Activated T-helper 1 cell treated with anti-CD3 and anti-CD28 coated beads, Interleukin-12 subunit alpha, Interleukin-12 subunit beta, Interleukin-2, Interleukin-4 antibody, amounts not matched to agents 30 ng/mL and 10 ng/mL and 1 ng/mL, durations not matched to agents 14 hours and 24 hours and 36 hours (primary cell): ENCODE results near the gene ZNF317. TPM values are rescaled to one million over a fixed set of nuclear protein-coding genes. Genes with fewer than 3 reads are reported as not detected.

Source experiments
- DNase-seq: peaks from one replicate; pipeline ENCODE4 v3.0.0; 2021; ENCODE audit warnings: low spot score
- H3K27ac Mint-ChIP-seq: one replicate; pipeline ENCODE4 v1.8.0; 2021; ENCODE audit warnings: mild to moderate bottlenecking, mixed read lengths
- H3K27me3 Mint-ChIP-seq: one replicate; pipeline ENCODE4 v1.8.0; 2022; ENCODE audit warnings: mild to moderate bottlenecking, moderate library complexity, mixed read lengths; ENCODE audit not compliant: insufficient read depth
- H3K36me3 Mint-ChIP-seq: one replicate; pipeline ENCODE4 v1.8.0; 2021; ENCODE audit warnings: low read depth, mixed read lengths
- H3K4me1 Mint-ChIP-seq: one replicate; pipeline ENCODE4 v1.8.0; 2021; ENCODE audit warnings: low read depth, mixed read lengths
- H3K4me3 Mint-ChIP-seq: one replicate; pipeline ENCODE4 v1.8.0; 2021; ENCODE audit warnings: mild to moderate bottlenecking, moderate library complexity, mixed read lengths
- H3K9me3 Mint-ChIP-seq: one replicate; pipeline ENCODE4 v1.8.0; 2021; ENCODE audit warnings: mixed read lengths
- intact Hi-C: fragments of 100-400 bp; cut with micrococcal nuclease; formaldehyde crosslinking; loops from one replicate; pipeline ENCODE4 v1.15.1; 2024
- total RNA-seq: library from RNA; stranded (reverse); gene quantifications from 2 replicates; pipeline ENCODE4 v1.2.3, GENCODE V29; 2022

ZNF317 gene
- total RNA-seq, 1 donor from 2014 or later, result 53.3 TPM

DNA sequence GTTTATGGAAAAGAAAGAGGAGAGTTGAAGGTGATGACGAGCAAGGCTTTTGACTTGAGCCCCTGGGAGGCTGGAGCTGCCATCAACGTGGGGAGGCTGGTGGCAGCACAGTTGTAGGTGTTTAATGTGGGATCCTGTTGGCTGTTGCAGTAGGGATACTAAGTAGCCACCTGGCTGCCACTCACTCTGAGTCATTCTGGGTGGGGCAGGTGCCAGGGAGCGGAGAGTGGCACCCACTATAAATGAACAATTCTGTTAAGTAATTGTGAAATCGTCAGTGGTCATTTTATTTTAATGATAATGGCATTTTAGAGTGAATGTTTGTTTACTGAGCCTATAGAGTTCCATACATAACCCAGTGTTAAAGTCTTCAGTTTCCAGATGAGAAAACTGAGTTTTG, 9.8 kb downstream of the ZNF317 start:
- Mint-ChIP-seq H3K27me3 (no peaks in the 10 kb centered on the region), H3K4me3 (no peak overlapping the region), H3K4me1 (no peaks in the 10 kb centered on the region), H3K36me3 (peaks cover 88% of the 10 kb centered on the region), H3K27ac (no peak overlapping the region), H3K9me3 (peaks cover 86% of the 10 kb centered on the region)
- intact Hi-C loops, result no loop called here
- no peak for DNase-seq

DNA sequence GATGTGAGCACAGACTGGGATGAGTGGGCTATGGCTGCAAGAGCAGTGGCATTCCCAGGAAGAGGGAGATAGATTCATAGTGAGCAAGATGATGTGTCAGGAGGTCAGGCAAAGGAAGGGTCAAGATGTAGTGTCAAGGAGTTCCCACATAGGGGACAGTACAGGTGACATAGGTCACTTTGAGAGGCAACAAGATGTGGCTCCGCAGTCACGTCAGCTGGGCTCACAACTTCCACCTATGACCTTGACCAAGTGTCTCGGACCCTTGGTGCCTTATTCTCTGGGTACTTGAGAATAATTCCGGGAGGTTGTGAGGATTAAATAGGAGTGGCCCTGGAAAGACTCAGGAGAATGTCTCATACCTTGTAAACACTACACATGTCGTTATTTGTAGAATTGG, 10.5 kb downstream of the ZNF317 start:
- Mint-ChIP-seq H3K27ac (no peak overlapping the region), H3K9me3 (peaks cover 86% of the 10 kb centered on the region), H3K4me3 (no peak overlapping the region), H3K27me3 (no peaks in the 10 kb centered on the region), H3K36me3 (peaks cover 89% of the 10 kb centered on the region), H3K4me1 (no peaks in the 10 kb centered on the region)
- DNase-seq, result no peak
- intact Hi-C loops, result no loop called here

DNA sequence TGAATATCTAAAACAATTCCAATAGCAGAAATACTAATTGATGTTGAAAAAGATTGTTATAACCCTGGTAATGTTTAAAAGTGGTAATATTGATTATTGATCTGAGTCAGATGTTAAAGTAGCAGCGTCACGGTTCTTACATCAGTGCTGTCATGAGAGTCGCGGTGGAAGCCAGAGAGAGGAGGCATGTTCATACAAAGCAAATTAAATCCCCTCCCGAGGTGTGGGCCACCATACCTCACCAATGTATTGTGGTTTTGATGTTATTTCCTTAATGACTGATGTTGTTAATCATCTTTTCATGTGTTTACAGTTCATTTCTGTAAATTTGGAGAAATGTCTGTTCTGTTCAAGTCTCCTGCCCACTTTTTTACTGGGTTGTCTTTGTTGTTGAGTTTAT, 11.2 kb downstream of the ZNF317 start:
- no peak overlapping the region for H3K27ac Mint-ChIP-seq
- peaks cover 87% of the 10 kb centered on the region for H3K9me3 Mint-ChIP-seq
- no peaks in the 10 kb centered on the region for H3K27me3 Mint-ChIP-seq
- H3K4me1 Mint-ChIP-seq, result no peaks in the 10 kb centered on the region
- intact Hi-C loops, result no loop called here
- H3K36me3 Mint-ChIP-seq, result peaks cover 93% of the 10 kb centered on the region
- no peak overlapping the region for H3K4me3 Mint-ChIP-seq
- DNase-seq, result no peak

DNA sequence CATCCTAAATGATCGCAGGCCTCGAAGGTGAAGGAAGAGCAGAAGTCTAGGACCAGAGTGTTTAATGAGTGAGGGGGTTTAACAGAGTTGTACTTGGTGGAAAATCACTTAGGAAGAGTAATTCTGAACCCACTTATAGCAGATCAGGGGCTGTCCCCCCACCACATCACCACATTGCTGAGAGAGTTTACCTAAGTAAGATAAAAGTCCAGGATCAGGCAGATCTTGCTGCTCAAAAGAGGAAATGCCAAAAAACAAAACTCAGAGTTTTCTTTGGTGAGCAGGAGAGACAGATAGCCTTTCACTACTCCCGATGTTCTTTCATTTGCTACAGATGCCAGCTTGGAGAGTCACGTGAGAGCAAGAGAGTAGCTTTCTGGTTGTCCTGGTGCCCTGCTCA, 15.4 kb downstream of the ZNF317 start:
- intact Hi-C loops, result no loop called here
- Mint-ChIP-seq H3K9me3 (peaks cover 69% of the 10 kb centered on the region), H3K4me1 (no peaks in the 10 kb centered on the region), H3K4me3 (no peak overlapping the region), H3K27ac (no peak overlapping the region), H3K27me3 (no peaks in the 10 kb centered on the region), H3K36me3 (peaks cover 98% of the 10 kb centered on the region)
- no peak for DNase-seq

DNA sequence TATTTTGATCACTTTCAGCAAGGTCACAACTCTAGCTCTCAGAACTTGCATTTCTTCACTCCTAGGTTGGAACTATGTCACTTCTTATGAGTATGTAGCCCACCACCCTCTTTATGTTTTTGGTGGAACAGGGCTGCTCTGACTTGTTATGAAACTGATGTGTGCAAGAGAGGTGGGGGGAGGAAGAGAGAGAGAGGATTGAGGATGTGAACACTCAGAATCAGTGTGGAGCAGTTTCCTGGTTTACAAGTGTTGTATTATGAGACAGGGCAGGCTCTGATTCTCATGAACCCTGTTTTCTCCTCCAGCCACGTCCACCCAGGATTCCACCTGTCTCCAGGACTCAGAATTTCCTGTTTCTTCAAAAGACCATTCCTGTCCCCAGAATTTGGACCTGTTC, 16.1 kb downstream of the ZNF317 start:
- H3K9me3 Mint-ChIP-seq, result peaks cover 69% of the 10 kb centered on the region
- DNase-seq, result no peak
- H3K4me1 Mint-ChIP-seq, result no peaks in the 10 kb centered on the region
- peaks cover 98% of the 10 kb centered on the region for H3K36me3 Mint-ChIP-seq
- H3K27ac Mint-ChIP-seq, result no peak overlapping the region
- intact Hi-C loops, result no loop called here
- no peaks in the 10 kb centered on the region for H3K27me3 Mint-ChIP-seq
- H3K4me3 Mint-ChIP-seq, result no peak overlapping the region

DNA sequence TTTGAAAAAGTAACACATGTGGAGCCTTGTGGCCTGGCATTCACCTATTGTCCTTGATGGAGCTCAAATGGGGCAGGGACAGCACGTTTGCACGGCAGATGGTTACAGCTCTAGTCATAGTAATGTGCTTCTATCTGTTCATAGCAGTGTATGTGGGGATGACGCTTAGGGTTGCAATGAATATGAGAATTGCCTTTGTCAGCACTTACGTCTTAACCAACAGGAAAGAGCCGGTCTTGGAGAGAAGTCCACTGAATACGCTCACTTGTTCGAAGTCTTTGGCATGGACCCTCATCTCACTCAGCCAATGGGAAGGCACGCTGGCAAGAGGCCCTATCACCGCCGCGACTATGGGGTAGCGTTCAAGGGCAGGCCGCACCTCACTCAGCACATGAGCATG, 19.7 kb downstream of the ZNF317 start:
- H3K27me3 Mint-ChIP-seq, result no peaks in the 10 kb centered on the region
- H3K9me3 Mint-ChIP-seq, result peaks cover 62% of the 10 kb centered on the region
- H3K36me3 Mint-ChIP-seq, result peaks cover 93% of the 10 kb centered on the region
- no peaks in the 10 kb centered on the region for H3K4me1 Mint-ChIP-seq
- intact Hi-C loops, result no loop called here
- no peak overlapping the region for H3K27ac Mint-ChIP-seq
- no peak for DNase-seq
- no peak overlapping the region for H3K4me3 Mint-ChIP-seq

DNA sequence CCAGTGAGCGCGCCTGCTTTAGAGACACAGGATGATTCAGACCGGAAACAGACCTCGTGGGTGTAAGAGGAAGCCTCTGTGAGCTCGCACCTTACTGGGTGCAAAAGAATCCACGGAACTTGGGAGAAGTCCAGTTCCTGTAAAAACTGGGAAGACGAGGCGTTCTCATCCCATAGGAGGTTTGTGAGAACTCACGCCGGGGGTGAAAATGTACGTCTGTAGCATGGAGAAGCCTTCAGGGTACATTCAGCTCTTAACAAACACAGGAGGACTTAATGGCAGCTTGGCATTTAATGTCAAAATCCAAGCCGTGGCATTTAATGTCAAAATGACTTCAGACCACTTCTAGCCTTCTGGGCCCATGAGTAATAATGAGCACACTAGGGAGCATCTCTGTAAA, 21.2 kb downstream of the ZNF317 start:
- no peaks in the 10 kb centered on the region for H3K4me1 Mint-ChIP-seq
- no peak overlapping the region for H3K27ac Mint-ChIP-seq
- H3K9me3 Mint-ChIP-seq, result peaks cover 50% of the 10 kb centered on the region
- peaks cover 86% of the 10 kb centered on the region for H3K36me3 Mint-ChIP-seq
- no peaks in the 10 kb centered on the region for H3K27me3 Mint-ChIP-seq
- DNase-seq, result no peak
- no peak overlapping the region for H3K4me3 Mint-ChIP-seq
- intact Hi-C loops, result no loop called here

DNA sequence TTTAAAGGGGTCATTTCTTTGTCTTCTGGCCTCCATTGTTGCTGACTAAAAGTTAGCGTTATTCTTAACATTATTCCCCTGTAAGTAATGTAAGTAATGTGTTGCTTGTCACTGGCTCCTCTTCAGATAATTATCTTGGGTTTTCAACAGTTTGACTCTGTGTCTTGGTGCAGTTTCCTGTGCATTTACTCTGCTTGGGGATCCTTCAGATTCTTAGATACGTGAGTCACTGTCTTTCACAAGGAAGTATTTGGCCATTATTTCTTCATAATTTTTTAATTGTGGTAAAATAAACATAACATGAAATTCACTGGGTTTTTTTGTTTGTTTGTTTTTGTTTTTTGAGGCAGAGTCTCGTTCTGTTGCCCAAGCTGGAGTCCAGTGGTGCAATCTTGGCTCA, 25.1 kb downstream of the ZNF317 start:
- no peak overlapping the region for H3K27ac Mint-ChIP-seq
- H3K4me3 Mint-ChIP-seq, result no peak overlapping the region
- no peak for DNase-seq
- no peaks in the 10 kb centered on the region for H3K4me1 Mint-ChIP-seq
- H3K27me3 Mint-ChIP-seq, result no peaks in the 10 kb centered on the region
- intact Hi-C loops, result no loop called here
- H3K36me3 Mint-ChIP-seq, result peaks cover 53% of the 10 kb centered on the region
- peaks cover 37% of the 10 kb centered on the region for H3K9me3 Mint-ChIP-seq

DNA sequence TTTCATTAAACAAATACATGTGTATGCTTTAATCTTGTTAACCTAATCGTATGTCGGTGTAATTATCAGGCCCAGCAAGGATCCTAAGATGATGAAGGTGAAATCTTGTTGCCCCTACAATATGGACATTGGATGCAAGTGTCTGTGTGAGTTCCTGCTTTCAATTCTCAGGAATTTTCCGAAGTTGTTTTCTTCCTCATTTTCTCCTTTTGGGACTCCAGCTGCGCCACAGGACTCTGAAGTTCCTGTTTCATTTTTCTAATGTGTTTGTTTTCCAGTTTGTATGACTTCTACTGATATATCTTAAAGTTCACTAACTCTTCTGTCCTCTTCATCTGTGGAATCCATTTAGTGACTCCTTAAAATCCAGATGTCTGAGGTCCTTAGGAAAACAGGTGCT, 26.6 kb downstream of the ZNF317 start:
- Mint-ChIP-seq H3K27me3 (no peaks in the 10 kb centered on the region), H3K9me3 (peaks cover 21% of the 10 kb centered on the region), H3K36me3 (peaks cover 37% of the 10 kb centered on the region), H3K4me1 (no peaks in the 10 kb centered on the region), H3K4me3 (no peak overlapping the region), H3K27ac (no peak overlapping the region)
- intact Hi-C loops, result no loop called here
- no peak for DNase-seq

DNA sequence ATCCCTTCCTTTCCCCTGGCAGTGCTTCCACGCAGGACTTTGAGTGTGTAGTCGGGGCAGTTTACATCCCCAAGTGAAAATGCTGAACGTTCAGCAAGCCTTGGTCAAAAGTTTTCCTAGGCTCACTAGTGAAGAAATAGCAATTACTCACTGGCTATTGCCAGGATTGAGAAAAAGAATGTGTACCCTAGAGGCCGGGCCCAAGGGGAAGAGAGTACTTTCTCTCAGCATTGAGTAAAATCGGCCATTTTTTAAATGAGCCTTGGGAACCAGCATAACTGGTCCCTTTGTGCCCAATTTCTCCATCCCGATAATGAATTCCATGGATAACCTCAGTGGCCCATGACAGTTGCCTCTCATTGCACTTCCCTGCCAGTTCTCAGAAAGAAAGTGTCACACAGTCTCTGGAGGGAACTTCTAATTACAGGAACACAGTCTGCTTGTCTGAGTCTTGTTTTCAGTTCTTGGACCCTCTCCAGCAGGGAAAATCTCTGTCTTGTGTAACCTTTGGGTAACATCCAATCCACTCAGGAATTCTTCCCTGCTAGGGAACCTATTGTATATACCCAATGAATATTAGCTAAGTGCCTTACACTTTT, 31.3 kb downstream of the ZNF317 start:
- peaks cover 8% of the 10 kb centered on the region for H3K9me3 Mint-ChIP-seq
- H3K36me3 Mint-ChIP-seq, result peaks cover 12% of the 10 kb centered on the region
- H3K4me3 Mint-ChIP-seq, result no peak overlapping the region
- no peak for DNase-seq
- no peak overlapping the region for H3K27ac Mint-ChIP-seq
- H3K27me3 Mint-ChIP-seq, result no peaks in the 10 kb centered on the region
- intact Hi-C loops, result no loop called here
- H3K4me1 Mint-ChIP-seq, result no peaks in the 10 kb centered on the region

DNA sequence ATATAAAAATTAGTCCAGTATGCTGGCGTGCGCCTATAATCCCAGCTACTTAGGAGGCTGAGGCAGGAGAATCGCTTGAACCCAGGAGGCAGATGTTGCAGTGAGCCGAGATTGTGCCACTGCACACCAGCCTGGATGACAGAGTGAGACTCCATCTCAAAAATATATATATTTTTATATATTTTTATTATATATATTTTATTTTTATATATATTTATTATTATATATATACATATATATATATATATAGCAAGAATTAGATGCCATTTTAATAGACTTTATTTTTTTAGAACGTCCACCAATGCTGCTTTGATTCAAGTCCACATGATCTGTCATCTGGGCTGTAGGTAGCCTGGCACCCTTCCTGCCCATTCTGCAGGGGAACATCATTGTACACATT, 35.1 kb downstream of the ZNF317 start:
- no peaks in the 10 kb centered on the region for H3K27me3 Mint-ChIP-seq
- peaks cover 15% of the 10 kb centered on the region for H3K9me3 Mint-ChIP-seq
- no peak overlapping the region for H3K4me3 Mint-ChIP-seq
- no peak for DNase-seq
- intact Hi-C loops, result no loop called here
- H3K4me1 Mint-ChIP-seq, result no peaks in the 10 kb centered on the region
- H3K27ac Mint-ChIP-seq, result no peak overlapping the region
- H3K36me3 Mint-ChIP-seq, result peaks cover 8% of the 10 kb centered on the region

DNA sequence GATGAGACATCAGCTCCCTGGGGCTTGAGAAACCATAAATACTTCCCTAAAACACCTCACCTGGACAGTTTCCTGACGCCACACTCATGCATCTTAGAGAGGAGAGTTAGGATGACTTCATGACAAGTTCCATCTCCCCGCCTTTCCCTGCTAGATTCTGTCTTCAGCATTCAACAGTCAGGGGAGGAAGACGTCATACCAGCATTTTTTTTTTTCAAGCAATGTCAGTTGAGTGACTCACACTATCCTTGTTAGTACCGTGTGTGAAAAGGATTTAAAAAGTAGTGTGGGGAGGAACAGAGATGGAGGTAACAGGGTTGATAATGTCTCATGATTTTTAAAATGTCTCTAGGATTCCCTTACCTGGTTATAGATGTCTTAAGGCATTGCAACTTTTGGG, 38.7 kb downstream of the ZNF317 start, which contains the start of gene OR7D2:
TSS of gene OR7D2 (plus strand) at position 79 of the 400 bp plus-strand sequence. CDS start 6,803 bp downstream, outside the sequence.
- no peak for DNase-seq
- H3K27me3 Mint-ChIP-seq, result no peaks in the 10 kb centered on the region
- peaks cover 14% of the 10 kb centered on the region for H3K9me3 Mint-ChIP-seq
- peaks cover 7% of the 10 kb centered on the region for H3K36me3 Mint-ChIP-seq
- intact Hi-C loops, result no loop called here
- H3K4me3 Mint-ChIP-seq, result no peak within 1 kb of the TSS
- H3K27ac Mint-ChIP-seq, result no peak within 1 kb of the TSS
- no peaks in the 10 kb centered on the region for H3K4me1 Mint-ChIP-seq

DNA sequence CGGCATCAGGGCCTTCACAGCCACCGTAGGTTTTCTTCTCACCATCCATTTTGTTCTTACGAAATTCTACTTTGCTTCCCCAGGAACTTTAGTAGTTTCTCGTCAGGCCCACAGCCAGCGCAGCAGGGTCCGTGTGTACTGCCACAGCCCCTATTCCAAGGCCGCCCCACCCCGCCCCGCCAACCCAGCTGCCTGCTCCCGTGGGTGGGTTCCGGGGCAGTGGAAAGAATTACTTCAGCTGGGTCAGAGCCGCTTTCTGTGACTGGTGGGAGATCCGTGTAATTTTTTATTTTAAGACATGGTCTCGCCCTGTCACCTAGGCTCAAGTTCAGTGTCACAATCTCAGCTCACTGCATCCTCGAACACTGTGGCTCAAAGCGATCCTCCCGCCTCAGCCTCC, 42.8 kb downstream of the ZNF317 start:
- intact Hi-C loops, result no loop called here
- Mint-ChIP-seq H3K27me3 (no peaks in the 10 kb centered on the region), H3K27ac (no peak overlapping the region), H3K4me1 (no peaks in the 10 kb centered on the region), H3K36me3 (peaks cover 3% of the 10 kb centered on the region), H3K9me3 (peaks cover 19% of the 10 kb centered on the region), H3K4me3 (no peak overlapping the region)
- DNase-seq, result no peak

DNA sequence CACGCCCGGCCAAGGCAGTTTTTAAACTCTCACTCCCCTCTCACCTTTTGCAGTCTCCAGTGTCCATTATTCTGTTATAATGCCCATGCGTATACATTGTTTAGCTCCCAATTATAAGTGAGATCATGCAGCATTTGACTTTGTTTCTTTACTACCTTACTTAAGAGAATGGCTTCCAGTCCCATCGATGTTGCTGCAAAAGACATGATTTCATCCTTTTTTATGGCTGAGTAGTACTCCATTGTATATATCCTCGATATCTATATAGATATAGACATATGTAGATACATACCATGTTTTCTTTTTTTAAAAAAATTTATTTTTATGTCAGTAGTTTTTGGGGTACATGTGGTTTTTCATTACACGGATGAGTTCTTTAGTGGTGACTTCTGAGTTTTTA, 47.0 kb downstream of the ZNF317 start:
- intact Hi-C loops, result no loop called here
- H3K4me1 Mint-ChIP-seq, result no peaks in the 10 kb centered on the region
- peaks cover 50% of the 10 kb centered on the region for H3K9me3 Mint-ChIP-seq

More for the DNA sequence above, 47.0 kb downstream of the ZNF317 start:
- Mint-ChIP-seq H3K4me3 (no peak overlapping the region), H3K27ac (no peak overlapping the region), H3K27me3 (no peaks in the 10 kb centered on the region), H3K36me3 (peaks cover 2% of the 10 kb centered on the region)
- no peak for DNase-seq
